Measurements from ENCODE around the gene LPGAT1.
"Not testable (repeated sequence)": the region's sequence is repeated elsewhere in the genome, so short reads cannot be mapped to it uniquely, and the experiment has no call there.

Gene LPGAT1

GRCh38 chr1:211830328-211831142, at the start of gene LPGAT1:
LPGAT1 (minus strand) TSS chr1:211830763; CDS start chr1:211829296, 1,467 bp downstream.
- DNase-seq = peak; percentile 91

- no peak for DNase-seq
Observed at GRCh38 chr1:211879475-211879874, 48.9 kb upstream of the LPGAT1 start.

GRCh38 chr1:211876851-211877590, 46.5 kb upstream of the LPGAT1 start:
- no peak for DNase-seq

- DNase-seq = no peak
Observed at GRCh38 chr1:211875541-211875940, 45.0 kb upstream of the LPGAT1 start.

GRCh38 chr1:211874521-211875347, 44.2 kb upstream of the LPGAT1 start:
- no peak for DNase-seq

GRCh38 chr1:211873731-211874130, 43.2 kb upstream of the LPGAT1 start:
- DNase-seq = not testable (repeated sequence)

- DNase-seq = no peak
Observed at GRCh38 chr1:211870156-211870555, 39.6 kb upstream of the LPGAT1 start.

- DNase-seq = no peak
Observed at GRCh38 chr1:211865180-211865579, 34.6 kb upstream of the LPGAT1 start.

- no peak for DNase-seq
Observed at GRCh38 chr1:211859405-211859804, 28.8 kb upstream of the LPGAT1 start.

- DNase-seq = no peak
Observed at GRCh38 chr1:211851174-211851573, 20.6 kb upstream of the LPGAT1 start.

- no peak for DNase-seq
Observed at GRCh38 chr1:211843507-211844298, 13.1 kb upstream of the LPGAT1 start.

- no peak for DNase-seq
Observed at GRCh38 chr1:211843018-211843417, 12.5 kb upstream of the LPGAT1 start.

GRCh38 chr1:211842518-211842917, 12.0 kb upstream of the LPGAT1 start:
- DNase-seq = no peak

- DNase-seq = no peak
Observed at GRCh38 chr1:211839106-211839505, 8.5 kb upstream of the LPGAT1 start.

GRCh38 chr1:211833174-211833820, 2.7 kb upstream of the LPGAT1 start:
- DNase-seq = no peak

- no peak for DNase-seq
Observed at GRCh38 chr1:211832661-211833060, 2.1 kb upstream of the LPGAT1 start.

- no peak for DNase-seq
Observed at GRCh38 chr1:211831558-211832323, 1.2 kb upstream of the LPGAT1 start.

GRCh38 chr1:211830055-211830327, 572 bp downstream of the LPGAT1 start:
- DNase-seq = peak; percentile 71

GRCh38 chr1:211829343-211830054, 1.1 kb downstream of the LPGAT1 start:
- DNase-seq = no peak

- DNase-seq = no peak
Observed at GRCh38 chr1:211828584-211829342, 1.8 kb downstream of the LPGAT1 start.

All from activated effector memory CD4-positive, alpha-beta T cell treated with anti-CD3 and anti-CD28 coated beads, Interleukin-2, amount 50 U/mL, for 16 hours (primary cell).